GM12875 (cell line): Measurements from ENCODE around the gene LRSAM1.
A peak's percentile ranks its signal among the peaks of the same experiment; 100 is the strongest.

Experiments used
- H3K4me3 ChIP-seq: one replicate; pipeline ENCODE4 v1.5.1; 2011; ENCODE audit warnings: low read depth, low read length, control low read depth
- TF ChIP-seq, protein P1 (sequence below): IDR thresholded peaks from 2 replicates; pipeline ENCODE4 v1.5.1; 2011; ENCODE audit warnings: low read depth, mild to moderate bottlenecking, control low read depth, inconsistent platforms, low read length, moderate library complexity, borderline replicate concordance; ENCODE audit not compliant: insufficient read depth

The LRSAM1 gene

GRCh38 chr9:127421057-127421456 lies 30.3 kb upstream of the LRSAM1 start:
- no peak overlapping the region for H3K4me3 ChIP-seq
- TF ChIP-seq, protein P1, sequence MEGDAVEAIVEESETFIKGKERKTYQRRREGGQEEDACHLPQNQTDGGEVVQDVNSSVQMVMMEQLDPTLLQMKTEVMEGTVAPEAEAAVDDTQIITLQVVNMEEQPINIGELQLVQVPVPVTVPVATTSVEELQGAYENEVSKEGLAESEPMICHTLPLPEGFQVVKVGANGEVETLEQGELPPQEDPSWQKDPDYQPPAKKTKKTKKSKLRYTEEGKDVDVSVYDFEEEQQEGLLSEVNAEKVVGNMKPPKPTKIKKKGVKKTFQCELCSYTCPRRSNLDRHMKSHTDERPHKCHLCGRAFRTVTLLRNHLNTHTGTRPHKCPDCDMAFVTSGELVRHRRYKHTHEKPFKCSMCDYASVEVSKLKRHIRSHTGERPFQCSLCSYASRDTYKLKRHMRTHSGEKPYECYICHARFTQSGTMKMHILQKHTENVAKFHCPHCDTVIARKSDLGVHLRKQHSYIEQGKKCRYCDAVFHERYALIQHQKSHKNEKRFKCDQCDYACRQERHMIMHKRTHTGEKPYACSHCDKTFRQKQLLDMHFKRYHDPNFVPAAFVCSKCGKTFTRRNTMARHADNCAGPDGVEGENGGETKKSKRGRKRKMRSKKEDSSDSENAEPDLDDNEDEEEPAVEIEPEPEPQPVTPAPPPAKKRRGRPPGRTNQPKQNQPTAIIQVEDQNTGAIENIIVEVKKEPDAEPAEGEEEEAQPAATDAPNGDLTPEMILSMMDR = no peak

- H3K4me3 ChIP-seq = no peak overlapping the region
Observed at GRCh38 chr9:127422133-127422782, 29.1 kb upstream of the LRSAM1 start.

GRCh38 chr9:127422787-127423186 lies 28.5 kb upstream of the LRSAM1 start:
- peak overlapping the region; percentile 97 for H3K4me3 ChIP-seq
- TF ChIP-seq, protein P1 = no peak

More at GRCh38 chr9:127422133-127422782, 29.1 kb upstream of the LRSAM1 start:
- TF ChIP-seq, protein P1 = no peak

DNA sequence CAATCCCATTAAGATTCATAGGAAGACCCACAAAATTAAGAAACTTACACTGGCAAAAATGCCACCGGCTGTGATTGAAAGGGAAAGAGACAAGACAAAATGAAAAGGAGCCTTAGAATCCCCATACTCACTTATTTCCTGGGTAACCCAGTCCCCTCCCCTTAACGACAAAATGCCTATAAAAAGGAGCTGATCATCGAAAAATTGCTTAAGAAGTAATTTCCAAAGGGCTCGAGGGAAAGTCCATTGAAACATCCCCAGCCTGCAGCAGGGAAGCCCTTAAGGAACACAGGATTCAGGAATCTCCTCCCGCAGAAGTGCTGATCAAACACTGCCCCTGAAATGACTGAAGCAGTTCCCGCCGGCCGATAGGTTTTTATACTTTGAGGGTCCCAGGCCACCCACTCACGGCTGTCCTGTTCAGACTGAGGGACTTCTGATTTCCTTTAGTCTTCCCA lies 27.8 kb upstream of the LRSAM1 start:
- H3K4me3 ChIP-seq = peak overlapping the region; percentile 97
- TF ChIP-seq, protein P1 = no peak

GRCh38 chr9:127423934-127424675 lies 27.2 kb upstream of the LRSAM1 start, which contains the start of gene ZNF79:
TSS of gene ZNF79 (plus strand) at chr9:127424382. CDS start at chr9:127424788, 406 bp downstream.
- TF ChIP-seq, protein P1 = no peak

DNA sequence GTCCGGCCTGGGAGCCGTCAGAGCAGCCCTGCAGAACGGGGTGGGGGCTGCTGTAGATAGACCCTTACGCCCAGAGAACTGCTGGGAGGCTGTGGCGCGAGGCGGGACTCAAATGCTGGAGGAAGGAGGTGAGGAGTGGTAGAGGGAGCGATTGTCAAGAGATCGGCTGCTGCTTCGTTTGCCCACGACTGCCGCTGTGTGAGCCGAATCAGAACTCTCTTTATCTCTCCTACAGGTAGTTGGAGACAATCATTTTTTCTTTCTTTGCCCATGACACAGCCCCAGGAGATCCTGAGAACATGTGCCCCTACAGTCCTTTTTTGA lies 26.7 kb upstream of the LRSAM1 start:
- peak overlapping the region; percentile 97 for H3K4me3 ChIP-seq
- TF ChIP-seq, protein P1 = no peak

More at GRCh38 chr9:127423934-127424675, 27.2 kb upstream of the LRSAM1 start, which contains the start of gene ZNF79:
- H3K4me3 ChIP-seq = peak within 1 kb of the TSS; percentile 97
